ENCODE results near the gene GMDS.

GRCh38 chr6:1629316-1629715 is 616.1 kb downstream of the GMDS start:
- TF ChIP-seq, protein P1, sequence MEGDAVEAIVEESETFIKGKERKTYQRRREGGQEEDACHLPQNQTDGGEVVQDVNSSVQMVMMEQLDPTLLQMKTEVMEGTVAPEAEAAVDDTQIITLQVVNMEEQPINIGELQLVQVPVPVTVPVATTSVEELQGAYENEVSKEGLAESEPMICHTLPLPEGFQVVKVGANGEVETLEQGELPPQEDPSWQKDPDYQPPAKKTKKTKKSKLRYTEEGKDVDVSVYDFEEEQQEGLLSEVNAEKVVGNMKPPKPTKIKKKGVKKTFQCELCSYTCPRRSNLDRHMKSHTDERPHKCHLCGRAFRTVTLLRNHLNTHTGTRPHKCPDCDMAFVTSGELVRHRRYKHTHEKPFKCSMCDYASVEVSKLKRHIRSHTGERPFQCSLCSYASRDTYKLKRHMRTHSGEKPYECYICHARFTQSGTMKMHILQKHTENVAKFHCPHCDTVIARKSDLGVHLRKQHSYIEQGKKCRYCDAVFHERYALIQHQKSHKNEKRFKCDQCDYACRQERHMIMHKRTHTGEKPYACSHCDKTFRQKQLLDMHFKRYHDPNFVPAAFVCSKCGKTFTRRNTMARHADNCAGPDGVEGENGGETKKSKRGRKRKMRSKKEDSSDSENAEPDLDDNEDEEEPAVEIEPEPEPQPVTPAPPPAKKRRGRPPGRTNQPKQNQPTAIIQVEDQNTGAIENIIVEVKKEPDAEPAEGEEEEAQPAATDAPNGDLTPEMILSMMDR (IDR thresholded peaks at IDR 0.05; ENCODE audit: borderline replicate concordance, extremely low read depth, low read length, poor library complexity, severe bottlenecking) = no peak
- TF ChIP-seq EZH2 (IDR thresholded peaks at IDR 0.05; ENCODE audit: borderline replicate concordance, low read depth, low read length, severe bottlenecking) = no peak

Measured in DND-41 (cell line).